ENCODE data around the gene PLCB2.

DNA sequence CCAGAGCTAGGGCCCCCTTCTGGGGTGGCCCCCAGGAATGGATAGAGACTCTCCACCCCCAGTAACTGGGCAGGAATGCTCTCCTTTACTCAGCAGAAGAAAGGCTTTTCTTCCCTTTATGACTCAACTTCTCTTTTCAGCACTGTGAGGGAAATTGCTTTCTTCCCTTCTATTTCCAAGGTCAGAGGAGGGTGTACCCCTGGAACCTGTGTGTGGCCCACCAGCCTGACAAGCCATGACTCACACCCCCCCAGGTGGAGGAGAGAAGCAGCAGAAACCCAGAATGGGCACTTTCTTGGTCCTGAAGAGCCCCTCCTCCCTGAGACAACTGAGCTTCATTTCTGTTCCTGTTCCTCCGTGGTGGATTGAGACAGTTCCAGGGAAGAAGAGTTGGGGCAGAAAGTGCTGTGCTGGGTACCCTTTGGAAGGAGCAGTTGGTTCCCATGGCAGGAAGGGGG lies 22.2 kb downstream of the PLCB2 start:
- TF ChIP-seq POLR2AphosphoS5 (IDR thresholded peaks at IDR 0.05; ENCODE audit: low read depth, low read length) (no peak), TAF1 (IDR thresholded peaks at IDR 0.05; ENCODE audit: borderline replicate concordance, insufficient read depth, low read length) (no peak)
